ENCODE results near the gene CLPTM1. TPM values are rescaled to one million over a fixed set of nuclear protein-coding genes. Genes with fewer than 3 reads are reported as not detected.
"Not testable (repeated sequence)": the region's sequence is repeated elsewhere in the genome, so short reads cannot be mapped to it uniquely, and the experiment has no call there.

CLPTM1 gene
- total and polyA plus RNA-seq, 9 of the 15 experiments (the other 6 are each of a cell fraction or from before 2014, with no cell fraction given) = 0.37 to 96.0 (median 27.5) TPM

- TF ChIP-seq E2F6 (IDR thresholded peaks at IDR 0.05; ENCODE audit: borderline replicate concordance in 1 of 2, extremely low read depth in 1 of 2, insufficient read depth in 1 of 2, insufficient read length in 1 of 2, low read depth in 1 of 2, low read length in 1 of 2, poor library complexity in 1 of 2, severe bottlenecking in 1 of 2) (peak; percentile 31 to 47), MTA2 (IDR thresholded peaks at IDR 0.05; ENCODE audit: low read depth) (0 out of 2 replicates have a peak, but pooled peaks have one; percentile 5), SMAD4 (CRISPR knock-in tag; conservative IDR thresholded peaks at IDR 0.05) (0 out of 2 replicates have a peak, but pooled peaks have one; percentile 52), CHD2 (IDR thresholded peaks at IDR 0.05; ENCODE audit: low read depth, low read length) (peak; percentile 65), GATAD2A (IDR thresholded peaks at IDR 0.05) (peak; percentile 85), FOXK2 (conservative IDR thresholded peaks at IDR 0.05 in 1 of 2, IDR thresholded peaks at IDR 0.05 in 1 of 2; ENCODE audit: low read depth in 2 of 2) (peak; percentile 36 to 49; a peak in 2 of 4 replicates), MNT (conservative IDR thresholded peaks at IDR 0.05) (peak; percentile 20 to 50), HDAC2 (IDR thresholded peaks at IDR 0.05) (peak; percentile 81; the same call in 1 of the 2 replicates), THRA (IDR thresholded peaks at IDR 0.05) (peak; percentile 44; the same call in 1 of the 2 replicates), PHF21A (IDR thresholded peaks at IDR 0.05; ENCODE audit: borderline replicate concordance, low read depth) (peak; percentile 5; the same call in 1 of the 2 replicates), KDM5B (IDR thresholded peaks at IDR 0.05; ENCODE audit: insufficient replicate concordance, low read depth, low read length) (peak; percentile 87), POLR2H (tag; IDR thresholded peaks at IDR 0.05; ENCODE audit: low read depth) (peak; percentile 56; the same call in 1 of the 2 replicates), RBFOX2 (IDR thresholded peaks at IDR 0.05; ENCODE audit: low read depth, low read length) (peak; percentile 80), ZFX (CRISPR knock-in tag; IDR thresholded peaks at IDR 0.05) (peak; percentile 54), NKRF (IDR thresholded peaks at IDR 0.05; ENCODE audit: borderline replicate concordance) (peak; percentile 70; the same call in 1 of the 2 replicates), HLTF (IDR thresholded peaks at IDR 0.05) (0 out of 2 replicates have a peak, but pooled peaks have one; percentile 52), TRIM28 (IDR thresholded peaks at IDR 0.05) (peak; percentile 38; the same call in 1 of the 2 replicates), RCOR1 (IDR thresholded peaks at IDR 0.05; ENCODE audit: borderline replicate concordance in 1 of 2, low read depth in 2 of 2, low read length in 2 of 2) (peak in 1 of 2 experiments; percentile 80; a peak in 1 of 4 replicates), TOE1 (IDR thresholded peaks at IDR 0.05; ENCODE audit: borderline replicate concordance) (peak; percentile 62; the same call in 1 of the 2 replicates)
- not testable (repeated sequence) for TF ChIP-seq TOE1 (CRISPR knock-in tag; IDR thresholded peaks at IDR 0.05; ENCODE audit: borderline replicate concordance, low read depth)
Observed at GRCh38 chr19:44914433-44915206, 40.6 kb upstream of the CLPTM1 start, which contains the start of gene APOC1 (continued).

Measured in K562 (cell line).